GM18907 (cell line): ENCODE results near the gene CCDC57.

Experiments
- ATAC-seq: cut with Tn5 transposase; IDR thresholded peaks from one replicate; pipeline ENCODE4 v1.9.1; 2021; ENCODE audit warnings: mild to moderate bottlenecking, moderate library complexity; ENCODE audit not compliant: unreplicated experiment

CCDC57 gene

GRCh38 chr17:82246365-82247181, 33.9 kb upstream of the CCDC57 start:
- no peak for ATAC-seq

- ATAC-seq: no peak
Measured at GRCh38 chr17:82246040-82246364, 33.4 kb upstream of the CCDC57 start.

GRCh38 chr17:82245134-82246039, 32.7 kb upstream of the CCDC57 start:
- no peak for ATAC-seq

- ATAC-seq: no peak
Measured at GRCh38 chr17:82244413-82245133, 31.9 kb upstream of the CCDC57 start.

GRCh38 chr17:82243648-82244412, 31.2 kb upstream of the CCDC57 start:
- ATAC-seq: no peak

GRCh38 chr17:82242977-82243647, 30.5 kb upstream of the CCDC57 start:
- ATAC-seq: no peak

GRCh38 chr17:82242698-82242976, 30.0 kb upstream of the CCDC57 start:
- ATAC-seq: no peak

- ATAC-seq: no peak
Measured at GRCh38 chr17:82241926-82242697, 29.5 kb upstream of the CCDC57 start.

GRCh38 chr17:82241183-82241925, 28.7 kb upstream of the CCDC57 start:
- ATAC-seq: no peak

- ATAC-seq: no peak
Measured at GRCh38 chr17:82240506-82241182, 28.0 kb upstream of the CCDC57 start.

GRCh38 chr17:82239926-82240505, 27.4 kb upstream of the CCDC57 start:
- ATAC-seq: no peak

GRCh38 chr17:82239401-82239925, 26.8 kb upstream of the CCDC57 start:
- ATAC-seq: no peak

GRCh38 chr17:82238472-82239201, 26.0 kb upstream of the CCDC57 start:
- ATAC-seq: no peak

GRCh38 chr17:82237746-82238471, 25.3 kb upstream of the CCDC57 start:
- ATAC-seq: no peak

- no peak for ATAC-seq
Measured at GRCh38 chr17:82237083-82237745, 24.6 kb upstream of the CCDC57 start.
